Activated T-helper 17 cell treated with anti-CD3 and anti-CD28 coated beads, Interleukin-2, amount 50 U/mL, for 72 hours (primary cell): ENCODE results near the gene LHFPL2. TPM values are rescaled to one million over a fixed set of nuclear protein-coding genes. Genes with fewer than 3 reads are reported as not detected.
"Not testable (repeated sequence)": the region's sequence is repeated elsewhere in the genome, so short reads cannot be mapped to it uniquely, and the experiment has no call there.

ENCODE experiments used
- ATAC-seq: fragments of 150-1000 bp; cut with Tn5 transposase; replicated peaks from 2 replicates; pipeline ENCODE4 v1.10.0; 2021; ENCODE audit warnings: mild to moderate bottlenecking, moderate library complexity
- H3K27ac Mint-ChIP-seq: one replicate; pipeline ENCODE4 v1.8.0; 2022; ENCODE audit warnings: mixed read lengths
- H3K27me3 Mint-ChIP-seq: one replicate; pipeline ENCODE4 v1.8.0; 2022; ENCODE audit warnings: mixed read lengths
- H3K36me3 Mint-ChIP-seq: one replicate; pipeline ENCODE4 v1.8.0; 2022; ENCODE audit warnings: low read depth, mild to moderate bottlenecking, mixed read lengths
- H3K4me1 Mint-ChIP-seq: one replicate; pipeline ENCODE4 v1.8.0; 2022; ENCODE audit warnings: mixed read lengths
- H3K4me3 Mint-ChIP-seq: one replicate; pipeline ENCODE4 v1.8.0; 2022; ENCODE audit warnings: mild to moderate bottlenecking, mixed read lengths
- H3K9me3 Mint-ChIP-seq: one replicate; pipeline ENCODE4 v1.8.0; 2022; ENCODE audit warnings: mixed read lengths
- total RNA-seq, 2 donors: library from RNA; stranded (reverse); gene quantifications; one replicate each; pipeline ENCODE4 v1.2.3, GENCODE V29; 2022

The LHFPL2 gene, protein sequence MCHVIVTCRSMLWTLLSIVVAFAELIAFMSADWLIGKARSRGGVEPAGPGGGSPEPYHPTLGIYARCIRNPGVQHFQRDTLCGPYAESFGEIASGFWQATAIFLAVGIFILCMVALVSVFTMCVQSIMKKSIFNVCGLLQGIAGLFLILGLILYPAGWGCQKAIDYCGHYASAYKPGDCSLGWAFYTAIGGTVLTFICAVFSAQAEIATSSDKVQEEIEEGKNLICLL
- under 1 TPM; 0.05 to 0.95 TPM for total RNA-seq

- ATAC-seq, result peak; percentile 59
- H3K4me1 Mint-ChIP-seq, result peaks cover 6% of the 10 kb centered on the region
- peak within 1 kb of the TSS; percentile 60 for H3K4me3 Mint-ChIP-seq
- peaks cover 44% of the 10 kb centered on the region for H3K27me3 Mint-ChIP-seq
- H3K9me3 Mint-ChIP-seq, result no peaks in the 10 kb centered on the region
- no peak within 1 kb of the TSS for H3K27ac Mint-ChIP-seq
- H3K36me3 Mint-ChIP-seq, result peaks cover 4% of the 10 kb centered on the region
Observed at GRCh38 chr5:78648359-78649210, at the start of gene LHFPL2. TSS of gene LHFPL2 (minus strand) at chr5:78648772. CDS start at chr5:78510213, 138,559 bp downstream.

- no peak for ATAC-seq
- Mint-ChIP-seq H3K36me3 (no peaks in the 10 kb centered on the region), H3K4me3 (no peak overlapping the region), H3K9me3 (peaks cover 4% of the 10 kb centered on the region), H3K27ac (no peak overlapping the region), H3K4me1 (no peaks in the 10 kb centered on the region), H3K27me3 (peaks cover 4% of the 10 kb centered on the region)
Observed at GRCh38 chr5:78696637-78697036, 48.1 kb upstream of the LHFPL2 start.

DNA sequence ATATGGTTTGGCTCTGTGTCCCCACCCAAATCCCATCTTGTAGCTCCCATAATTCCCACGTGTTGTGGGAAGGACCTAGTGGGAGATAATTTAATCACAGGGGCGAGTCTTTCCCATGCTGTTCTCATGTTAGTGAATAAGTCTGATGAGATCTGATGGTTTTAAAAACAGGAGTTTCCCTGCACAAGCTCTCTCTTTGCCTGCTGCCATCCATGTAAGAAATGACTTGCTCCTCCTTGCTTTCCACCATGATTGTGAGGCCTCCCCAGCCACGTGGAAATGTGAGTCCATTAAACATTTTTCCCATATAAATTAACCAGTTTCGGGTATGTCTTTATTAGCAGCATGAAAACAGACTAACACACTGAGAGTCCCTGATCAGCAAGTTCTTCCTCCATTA, 47.5 kb upstream of the LHFPL2 start:
- H3K4me1 Mint-ChIP-seq, H3K4me3 Mint-ChIP-seq: not testable (repeated sequence)

GRCh38 chr5:78693339-78693738, 44.8 kb upstream of the LHFPL2 start:
- Mint-ChIP-seq H3K27me3 (peaks cover 7% of the 10 kb centered on the region), H3K27ac (no peak overlapping the region), H3K36me3 (no peaks in the 10 kb centered on the region), H3K9me3 (peaks cover 4% of the 10 kb centered on the region), H3K4me3 (no peak overlapping the region), H3K4me1 (no peaks in the 10 kb centered on the region)
- ATAC-seq, result no peak

More for the DNA sequence above, 47.5 kb upstream of the LHFPL2 start:
- H3K9me3 Mint-ChIP-seq, H3K27me3 Mint-ChIP-seq, H3K27ac Mint-ChIP-seq, ATAC-seq, H3K36me3 Mint-ChIP-seq: not testable (repeated sequence)

DNA sequence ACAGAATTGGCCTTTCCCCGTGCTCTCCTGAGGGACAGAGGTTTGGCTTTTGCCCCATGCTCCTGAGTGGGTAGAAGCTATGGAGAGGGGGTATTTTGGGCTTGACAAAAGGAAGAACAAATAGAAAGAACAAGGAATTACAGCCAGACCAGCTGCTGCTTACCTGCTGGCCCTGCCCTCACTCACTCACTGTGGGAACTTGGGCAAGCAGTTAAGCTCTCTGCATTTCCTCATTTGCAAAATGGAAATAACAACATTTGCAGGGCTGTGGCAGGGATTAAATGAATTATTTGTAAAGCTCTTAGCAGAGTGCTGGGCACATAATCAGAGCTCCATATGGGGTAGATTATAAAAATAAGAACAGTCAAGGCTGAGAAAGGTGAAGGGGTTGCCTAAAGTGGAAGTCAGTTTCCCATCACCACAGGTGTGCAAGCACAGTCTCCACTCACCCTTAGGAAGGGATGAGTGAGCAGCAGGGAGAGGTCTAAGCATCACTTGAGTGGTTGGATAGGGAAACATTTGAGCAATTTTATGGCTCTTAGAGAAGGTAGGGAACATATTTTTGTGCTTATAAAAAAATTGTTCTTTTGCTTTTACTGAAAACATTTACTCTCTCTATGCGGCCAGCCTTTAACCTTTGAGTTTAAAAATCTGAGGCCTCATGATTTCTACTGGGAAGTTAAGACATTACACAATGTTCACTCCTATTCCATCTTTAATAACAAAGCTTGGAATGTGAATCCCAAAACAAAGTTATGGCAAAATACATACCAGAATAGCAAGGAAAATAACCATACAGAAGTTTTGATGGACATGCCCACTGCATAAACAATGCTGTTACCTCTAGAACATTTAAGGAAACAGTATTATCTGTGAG, 42.8 kb upstream of the LHFPL2 start:
- Mint-ChIP-seq H3K4me1 (no peaks in the 10 kb centered on the region), H3K9me3 (peaks cover 4% of the 10 kb centered on the region), H3K36me3 (no peaks in the 10 kb centered on the region), H3K4me3 (no peak overlapping the region), H3K27ac (no peak overlapping the region), H3K27me3 (peaks cover 7% of the 10 kb centered on the region)
- ATAC-seq, result no peak

DNA sequence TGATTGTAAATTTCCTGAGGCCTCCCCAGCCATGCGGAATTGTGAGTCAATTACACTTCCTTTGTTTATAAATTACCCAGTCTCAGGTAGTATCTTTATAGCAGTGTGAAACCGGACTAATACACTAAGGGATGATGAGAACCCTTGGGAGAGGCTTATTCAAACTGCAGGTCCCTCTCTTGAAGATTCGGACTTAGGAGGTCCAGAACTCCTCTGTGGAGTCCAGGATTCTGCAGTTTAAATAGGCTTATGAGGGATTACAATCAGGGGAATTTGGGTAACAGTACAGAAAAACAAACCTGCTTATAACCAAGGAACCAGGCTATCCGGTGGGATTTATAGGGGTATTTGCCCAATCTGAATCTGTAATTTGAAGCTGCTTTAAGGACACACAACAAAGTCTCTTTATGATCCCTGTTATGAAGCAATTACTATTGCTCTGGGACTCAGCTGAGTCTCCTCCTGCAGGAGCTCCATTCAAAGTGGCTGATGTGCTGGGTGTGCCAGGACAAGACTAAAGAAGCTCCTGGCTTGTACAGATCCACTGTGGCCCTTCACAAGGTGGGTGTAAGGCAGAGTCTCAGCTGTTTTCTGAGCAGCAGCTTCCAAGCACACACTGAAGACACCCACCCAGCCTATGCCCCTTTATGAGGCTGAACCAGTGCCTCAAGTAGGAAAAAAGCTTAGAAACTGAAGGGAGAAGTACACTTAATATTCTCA, 41.8 kb upstream of the LHFPL2 start:
- no peak for ATAC-seq
- H3K36me3 Mint-ChIP-seq, result no peaks in the 10 kb centered on the region
- H3K4me1 Mint-ChIP-seq, result no peaks in the 10 kb centered on the region
- H3K9me3 Mint-ChIP-seq, result peaks cover 4% of the 10 kb centered on the region
- H3K27me3 Mint-ChIP-seq, result peaks cover 7% of the 10 kb centered on the region
- H3K27ac Mint-ChIP-seq, result no peak overlapping the region
- no peak overlapping the region for H3K4me3 Mint-ChIP-seq

- no peaks in the 10 kb centered on the region for H3K36me3 Mint-ChIP-seq
- ATAC-seq, result no peak
- H3K4me3 Mint-ChIP-seq, result no peak overlapping the region
- H3K4me1 Mint-ChIP-seq, result no peaks in the 10 kb centered on the region
- no peak overlapping the region for H3K27ac Mint-ChIP-seq
- H3K27me3 Mint-ChIP-seq, result peaks cover 7% of the 10 kb centered on the region
- H3K9me3 Mint-ChIP-seq, result peaks cover 4% of the 10 kb centered on the region
Observed at GRCh38 chr5:78689540-78690252, 41.1 kb upstream of the LHFPL2 start.

DNA sequence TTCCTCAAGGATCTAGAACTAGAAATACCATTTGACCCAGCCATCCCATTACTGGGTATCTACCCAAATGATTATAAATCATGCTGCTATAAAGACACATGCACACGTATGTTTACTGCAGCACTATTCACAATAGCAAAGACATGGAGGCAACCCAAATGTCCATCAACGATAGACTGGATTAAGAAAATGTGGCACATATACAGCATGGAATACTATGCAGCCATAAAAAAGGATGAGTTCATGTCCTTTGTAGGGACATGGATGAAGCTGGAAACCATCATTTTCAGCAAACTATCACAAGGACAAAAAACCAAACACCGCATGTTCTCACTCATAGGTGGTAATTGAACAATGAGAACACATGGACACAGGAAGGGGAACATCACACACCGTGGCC, 38.9 kb upstream of the LHFPL2 start:
- not testable (repeated sequence) for H3K4me1 Mint-ChIP-seq, ATAC-seq, H3K27me3 Mint-ChIP-seq

GRCh38 chr5:78683905-78684304, 35.3 kb upstream of the LHFPL2 start:
- not testable (repeated sequence) for H3K27ac Mint-ChIP-seq, H3K4me1 Mint-ChIP-seq, H3K4me3 Mint-ChIP-seq, ATAC-seq, H3K9me3 Mint-ChIP-seq, H3K27me3 Mint-ChIP-seq, H3K36me3 Mint-ChIP-seq

More for the DNA sequence above, 38.9 kb upstream of the LHFPL2 start:
- not testable (repeated sequence) for H3K4me3 Mint-ChIP-seq, H3K36me3 Mint-ChIP-seq, H3K9me3 Mint-ChIP-seq, H3K27ac Mint-ChIP-seq

DNA sequence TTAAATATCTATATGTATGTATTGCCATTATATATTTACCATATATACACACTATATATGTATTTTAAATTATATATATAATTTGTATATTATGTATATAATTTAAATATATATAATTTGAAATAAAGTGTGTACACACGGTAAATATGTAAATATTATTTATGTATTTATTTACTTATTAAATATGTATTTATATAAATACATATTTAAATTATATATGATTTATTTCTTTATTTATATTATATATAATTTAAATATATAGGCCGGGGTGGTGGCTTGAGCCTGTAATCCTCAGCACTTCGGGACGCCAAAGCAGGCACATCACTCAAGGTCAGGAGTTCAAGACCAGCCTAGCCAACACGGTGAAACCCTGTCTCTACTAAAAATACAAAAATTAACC, 31.3 kb upstream of the LHFPL2 start:
- Mint-ChIP-seq H3K4me3 (no peak overlapping the region), H3K27me3 (peaks cover 4% of the 10 kb centered on the region), H3K9me3 (no peaks in the 10 kb centered on the region), H3K4me1 (no peaks in the 10 kb centered on the region), H3K27ac (no peak overlapping the region), H3K36me3 (no peaks in the 10 kb centered on the region)
- ATAC-seq, result no peak

DNA sequence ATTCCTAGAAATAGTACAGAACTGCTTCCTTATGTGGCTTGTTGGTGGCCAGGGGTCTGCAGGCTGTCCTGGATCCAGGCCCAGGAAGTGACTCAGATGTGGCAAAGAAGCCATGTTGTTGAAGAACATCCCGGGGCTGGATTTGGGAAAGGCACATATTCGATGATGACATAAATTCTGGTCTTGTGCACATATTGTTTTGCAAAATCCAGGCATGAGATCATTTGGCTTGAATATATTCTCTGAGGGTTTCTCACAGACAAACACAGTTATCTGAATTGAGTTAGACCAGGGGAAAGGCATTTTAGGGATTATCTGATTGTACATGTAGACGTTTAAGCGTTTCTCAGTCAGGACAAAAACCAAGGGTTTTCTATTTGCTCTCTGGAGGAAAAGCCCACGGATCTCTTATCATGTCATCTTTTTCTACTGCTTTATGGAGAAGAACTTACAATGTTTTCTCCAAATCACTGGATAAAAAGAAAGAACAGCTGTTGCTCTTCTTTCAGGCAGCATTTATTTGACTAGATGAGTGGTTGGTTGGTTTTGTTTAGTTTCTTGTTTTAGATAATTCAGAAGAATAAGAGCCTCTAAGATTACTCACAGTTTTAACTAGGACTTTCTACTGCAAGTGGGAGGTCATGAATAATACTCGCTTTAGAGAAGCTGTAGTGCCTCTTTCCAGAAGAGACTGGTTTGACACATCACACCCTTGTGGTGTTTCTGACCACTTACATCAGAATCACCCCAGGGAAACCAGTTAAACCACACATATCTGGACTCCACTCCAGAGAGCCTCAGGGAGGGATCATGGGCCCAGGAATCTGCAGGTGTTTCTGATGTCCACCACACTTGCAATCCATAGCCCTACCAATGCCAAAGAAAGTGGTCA, 29.5 kb upstream of the LHFPL2 start:
- peaks cover 11% of the 10 kb centered on the region for H3K27me3 Mint-ChIP-seq
- H3K36me3 Mint-ChIP-seq, result no peaks in the 10 kb centered on the region
- H3K27ac Mint-ChIP-seq, result no peak overlapping the region
- ATAC-seq, result peak; percentile 63
- no peak overlapping the region for H3K4me3 Mint-ChIP-seq
- peaks cover 3% of the 10 kb centered on the region for H3K9me3 Mint-ChIP-seq
- H3K4me1 Mint-ChIP-seq, result no peaks in the 10 kb centered on the region

DNA sequence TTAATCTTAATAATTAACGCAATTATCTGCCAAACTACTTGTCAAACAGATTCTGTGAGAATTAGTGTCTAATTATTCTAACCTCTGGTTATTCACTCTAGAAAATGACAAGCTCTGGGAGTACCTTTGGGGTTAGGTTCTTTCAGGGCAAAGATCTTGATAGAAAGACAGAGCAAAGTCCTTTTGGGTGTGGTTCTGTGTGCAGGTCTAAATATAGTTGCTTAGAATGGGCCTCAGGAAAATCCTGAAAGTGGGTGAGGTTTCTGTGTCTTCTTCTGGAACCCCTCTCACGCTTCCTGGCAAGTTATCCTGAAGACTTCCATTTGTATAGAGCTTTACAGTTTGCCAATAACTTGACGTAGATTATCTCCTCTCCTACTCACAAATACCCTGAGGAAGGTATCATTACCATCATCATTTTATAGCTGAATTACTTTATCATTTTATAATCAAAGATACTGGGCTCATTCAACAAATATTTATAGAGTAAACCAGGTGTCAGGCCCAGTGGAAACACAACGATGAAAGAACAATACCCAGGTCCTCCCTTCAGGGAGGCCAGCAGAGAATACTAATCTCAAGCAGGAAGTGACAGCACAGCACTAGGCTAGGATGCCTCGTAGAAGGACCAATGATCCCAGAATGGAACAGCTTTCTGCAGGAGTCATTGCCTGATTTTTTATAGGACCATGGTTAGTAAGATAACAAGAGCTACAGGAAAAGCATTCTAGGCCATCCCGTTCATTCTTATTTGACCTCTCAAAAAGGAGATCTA, 27.6 kb upstream of the LHFPL2 start:
- H3K27me3 Mint-ChIP-seq, result peaks cover 19% of the 10 kb centered on the region
- H3K36me3 Mint-ChIP-seq, result no peaks in the 10 kb centered on the region
- no peaks in the 10 kb centered on the region for H3K4me1 Mint-ChIP-seq
- peaks cover 6% of the 10 kb centered on the region for H3K9me3 Mint-ChIP-seq
- no peak for ATAC-seq
- H3K27ac Mint-ChIP-seq, result no peak overlapping the region
- no peak overlapping the region for H3K4me3 Mint-ChIP-seq
